HG03139 (cell line): ENCODE data around the gene MAP3K14.

ENCODE experiments used
- ATAC-seq: cut with Tn5 transposase; IDR thresholded peaks from one replicate; pipeline ENCODE4 v1.9.1; 2021; ENCODE audit not compliant: unreplicated experiment

MAP3K14 gene

DNA sequence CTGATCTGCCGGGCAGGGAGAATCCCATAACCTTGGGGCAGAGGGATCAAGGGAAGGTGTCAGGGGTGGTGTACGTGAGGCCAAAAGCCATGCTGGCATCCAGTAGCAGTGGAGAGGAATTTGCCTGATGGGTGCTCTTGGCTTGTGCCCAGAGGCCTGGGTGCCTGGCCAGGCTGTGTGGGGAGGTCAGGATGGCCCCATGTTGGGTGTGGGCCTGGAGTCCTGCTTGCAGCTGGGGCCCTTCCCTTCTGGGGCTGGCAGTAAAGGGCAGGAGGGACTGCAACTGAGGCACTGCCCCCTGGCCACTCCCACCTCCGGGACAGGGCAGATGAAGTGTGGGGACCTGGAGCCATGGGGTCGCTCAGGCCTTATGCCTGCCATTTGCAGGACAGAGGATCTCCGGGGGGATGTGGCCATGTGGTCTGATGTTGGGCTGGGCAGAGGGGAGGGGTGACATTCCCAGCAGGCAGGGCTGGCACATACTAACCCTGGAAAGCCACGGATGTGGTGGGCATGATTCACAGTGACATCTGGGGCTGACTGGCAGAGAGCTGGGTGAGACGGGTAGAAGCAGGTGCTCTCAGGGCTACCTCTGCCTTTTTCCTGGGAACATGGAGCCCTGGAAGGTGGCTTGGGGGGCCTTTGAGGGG lies 91.6 kb downstream of the MAP3K14 start:
- no peak for ATAC-seq

DNA sequence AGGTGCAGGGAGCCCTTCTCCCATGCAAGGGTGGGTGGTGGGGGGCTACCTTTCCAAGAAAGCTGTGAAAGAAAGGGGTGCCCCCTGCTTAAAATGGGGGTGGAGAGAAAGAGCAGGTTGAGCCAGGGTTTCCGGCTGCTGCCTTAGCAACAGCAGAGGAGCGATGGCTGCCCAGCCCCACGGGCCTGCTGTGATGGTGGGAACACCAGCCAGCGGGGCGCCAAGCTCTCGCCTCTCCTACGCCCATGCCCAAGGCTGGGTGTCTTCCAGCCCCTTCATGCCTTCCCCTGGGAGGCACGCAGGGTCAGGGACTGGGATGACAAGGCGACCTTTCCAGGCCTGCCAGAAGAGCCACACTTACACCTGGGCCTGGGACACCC lies 92.2 kb downstream of the MAP3K14 start:
- ATAC-seq = no peak

DNA sequence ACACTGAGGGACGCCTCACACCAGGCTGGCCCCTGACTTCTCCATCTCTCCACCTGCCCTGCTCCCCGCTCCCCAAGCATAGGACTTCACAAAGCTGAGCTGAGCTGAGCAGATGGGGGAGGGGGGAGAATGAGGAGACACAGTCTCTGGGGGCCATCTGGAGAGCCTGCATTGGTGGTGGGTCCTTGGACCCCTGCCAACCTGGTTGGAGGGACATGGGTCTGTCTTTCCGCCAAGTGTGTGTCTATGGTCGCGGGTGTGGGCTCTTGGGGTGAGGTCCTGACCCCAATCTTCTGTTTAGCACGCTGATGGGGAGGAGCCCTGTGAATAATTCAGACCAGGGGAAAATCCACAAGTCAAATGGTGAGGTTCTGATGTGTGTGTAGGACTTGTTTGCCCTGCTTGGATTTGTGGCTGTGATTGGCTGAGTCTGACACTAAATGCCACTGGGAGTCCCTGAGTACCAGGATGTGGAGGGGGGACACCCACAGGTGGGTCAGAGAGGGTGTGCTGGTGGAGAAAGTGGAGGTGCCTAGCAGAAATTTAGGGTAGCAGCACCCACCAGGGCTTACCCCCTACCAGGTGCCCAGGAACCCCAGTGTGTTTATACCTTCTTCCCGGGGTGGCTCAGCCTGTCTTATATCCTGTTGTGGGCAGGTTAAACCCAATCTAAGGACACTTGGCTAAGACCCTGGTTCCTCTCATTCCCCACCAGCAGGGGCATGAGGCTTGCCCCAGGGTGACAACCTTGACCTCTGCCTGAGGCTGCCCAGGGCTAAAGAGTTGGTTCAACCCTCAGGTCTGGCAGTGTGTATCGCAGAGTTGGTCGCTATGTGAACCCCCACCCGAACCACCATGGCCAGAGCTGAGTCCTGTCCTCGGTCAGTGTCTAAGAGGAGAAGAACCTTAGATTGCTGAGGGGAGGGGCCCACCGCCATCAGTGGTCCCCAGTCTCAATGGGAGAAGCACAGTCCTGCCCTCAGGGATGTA lies 93.0 kb downstream of the MAP3K14 start:
- ATAC-seq = no peak

- ATAC-seq = no peak
These were observed 93.8 kb downstream of the MAP3K14 start for GRCh38 chr17:45222996-45223538.

GRCh38 chr17:45222289-45222995 lies 94.4 kb downstream of the MAP3K14 start:
- no peak for ATAC-seq

GRCh38 chr17:45222014-45222288 lies 94.9 kb downstream of the MAP3K14 start:
- no peak for ATAC-seq

DNA sequence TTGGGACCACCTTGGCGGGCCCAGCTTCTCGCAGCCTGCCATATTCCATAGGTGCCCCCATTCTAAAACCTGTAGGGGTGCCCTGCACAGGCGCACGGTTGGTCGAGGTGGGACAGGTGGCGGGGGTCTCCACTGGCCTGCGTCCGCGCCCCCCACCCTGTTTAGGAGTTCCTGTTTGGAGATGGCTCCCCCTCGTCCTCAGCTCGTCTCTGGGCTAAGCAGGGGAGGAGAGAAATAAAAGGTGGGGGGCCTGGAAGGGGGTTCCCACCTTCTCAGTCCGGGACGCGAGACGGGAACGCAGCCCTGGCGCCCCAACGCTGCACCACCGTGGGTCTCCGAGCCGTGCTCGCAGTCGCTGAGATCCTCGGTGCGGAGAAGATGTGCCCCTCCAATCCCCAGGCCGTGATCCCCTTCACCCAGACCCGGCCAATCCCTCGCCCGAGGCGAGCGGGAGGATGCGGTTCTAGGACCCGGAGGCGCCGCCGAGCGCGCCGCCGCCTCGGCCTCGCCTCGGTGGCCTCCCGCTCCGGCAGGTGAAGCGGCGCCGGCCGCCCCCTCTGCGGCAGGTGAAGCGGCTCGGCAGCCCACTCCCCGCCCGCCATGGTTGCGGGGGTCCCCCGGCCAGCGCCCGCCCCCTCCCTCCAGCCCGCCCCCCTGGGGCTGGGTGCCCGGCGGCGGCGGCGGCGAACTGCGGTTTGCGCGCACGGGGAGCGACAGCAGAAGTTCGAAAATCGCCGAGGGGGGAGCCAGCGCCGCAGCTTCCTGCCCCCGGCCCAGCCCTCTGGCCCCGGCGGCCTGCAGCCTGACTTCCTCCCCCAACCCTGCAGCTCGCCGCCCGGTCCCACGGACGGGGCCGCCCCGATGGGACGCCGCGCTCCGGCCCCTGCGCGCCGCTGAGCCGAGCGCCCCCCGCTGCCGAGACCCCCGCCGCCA lies 95.5 kb downstream of the MAP3K14 start, which contains the start of gene FMNL1:
Gene FMNL1, plus strand, starts transcription at position 805 of the 933 bp plus-strand sequence. CDS start 240 bp downstream, outside the sequence.
- no peak for ATAC-seq

GRCh38 chr17:45220079-45220478 lies 96.7 kb downstream of the MAP3K14 start:
- no peak for ATAC-seq

- no peak for ATAC-seq
These were observed 97.7 kb downstream of the MAP3K14 start for GRCh38 chr17:45218895-45219661.
